Measurements from ENCODE around the gene CCR4. TPM values are rescaled to one million over a fixed set of nuclear protein-coding genes. Genes with fewer than 3 reads are reported as not detected.
"Not testable (repeated sequence)": the region's sequence is repeated elsewhere in the genome, so short reads cannot be mapped to it uniquely, and the experiment has no call there.

Gene CCR4
- total RNA-seq, 1 donor from 2014 or later = not detected

GRCh38 chr3:32973982-32974381 is 22.5 kb downstream of the CCR4 start:
- TF ChIP-seq, protein P1, sequence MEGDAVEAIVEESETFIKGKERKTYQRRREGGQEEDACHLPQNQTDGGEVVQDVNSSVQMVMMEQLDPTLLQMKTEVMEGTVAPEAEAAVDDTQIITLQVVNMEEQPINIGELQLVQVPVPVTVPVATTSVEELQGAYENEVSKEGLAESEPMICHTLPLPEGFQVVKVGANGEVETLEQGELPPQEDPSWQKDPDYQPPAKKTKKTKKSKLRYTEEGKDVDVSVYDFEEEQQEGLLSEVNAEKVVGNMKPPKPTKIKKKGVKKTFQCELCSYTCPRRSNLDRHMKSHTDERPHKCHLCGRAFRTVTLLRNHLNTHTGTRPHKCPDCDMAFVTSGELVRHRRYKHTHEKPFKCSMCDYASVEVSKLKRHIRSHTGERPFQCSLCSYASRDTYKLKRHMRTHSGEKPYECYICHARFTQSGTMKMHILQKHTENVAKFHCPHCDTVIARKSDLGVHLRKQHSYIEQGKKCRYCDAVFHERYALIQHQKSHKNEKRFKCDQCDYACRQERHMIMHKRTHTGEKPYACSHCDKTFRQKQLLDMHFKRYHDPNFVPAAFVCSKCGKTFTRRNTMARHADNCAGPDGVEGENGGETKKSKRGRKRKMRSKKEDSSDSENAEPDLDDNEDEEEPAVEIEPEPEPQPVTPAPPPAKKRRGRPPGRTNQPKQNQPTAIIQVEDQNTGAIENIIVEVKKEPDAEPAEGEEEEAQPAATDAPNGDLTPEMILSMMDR (conservative IDR thresholded peaks at IDR 0.05; ENCODE audit: low read depth, low read length) = no peak
- no peak for DNase-seq (ENCODE audit: low read depth)
- H3K4me3 ChIP-seq (ENCODE audit: low read depth, low read length) = no peak overlapping the region

DNA sequence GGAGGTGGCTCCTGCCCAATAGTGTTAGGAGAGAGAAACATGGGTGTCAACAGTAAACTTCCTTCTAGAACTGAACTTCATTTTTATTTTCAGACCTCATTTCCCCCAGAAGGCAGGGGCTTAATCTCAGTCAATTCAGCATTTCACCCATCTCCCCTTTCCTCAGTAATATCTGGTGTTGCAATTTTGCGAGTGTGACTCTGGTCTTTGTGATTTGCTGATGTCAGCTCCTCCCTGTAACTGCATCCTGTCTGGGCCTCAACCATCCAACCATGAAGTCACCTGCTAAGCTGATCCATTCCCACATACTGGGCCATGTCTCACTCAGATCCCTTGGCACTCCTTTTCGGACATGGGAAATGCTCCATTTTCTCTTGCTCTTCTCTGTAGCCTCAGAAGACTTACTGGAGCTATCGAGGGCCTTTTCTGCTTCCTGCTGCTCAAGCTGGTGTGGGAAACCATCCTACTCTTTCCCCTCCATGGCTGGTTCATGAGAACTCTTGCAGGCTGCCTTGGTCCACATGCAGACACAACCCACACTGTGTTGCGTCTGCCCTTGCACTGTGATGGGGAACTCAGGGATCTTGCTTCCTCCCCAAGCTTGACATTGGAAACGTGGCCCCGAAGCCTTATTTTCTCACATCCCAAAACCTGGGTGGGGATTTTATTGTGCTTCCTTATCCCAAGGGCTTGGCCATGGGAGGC is 24.6 kb downstream of the CCR4 start:
- DNase-seq (ENCODE audit: low read depth) = peak; percentile 19
- TF ChIP-seq, protein P1 (conservative IDR thresholded peaks at IDR 0.05; ENCODE audit: low read depth, low read length) = no peak
- H3K4me3 ChIP-seq (ENCODE audit: low read depth, low read length) = no peak overlapping the region

DNA sequence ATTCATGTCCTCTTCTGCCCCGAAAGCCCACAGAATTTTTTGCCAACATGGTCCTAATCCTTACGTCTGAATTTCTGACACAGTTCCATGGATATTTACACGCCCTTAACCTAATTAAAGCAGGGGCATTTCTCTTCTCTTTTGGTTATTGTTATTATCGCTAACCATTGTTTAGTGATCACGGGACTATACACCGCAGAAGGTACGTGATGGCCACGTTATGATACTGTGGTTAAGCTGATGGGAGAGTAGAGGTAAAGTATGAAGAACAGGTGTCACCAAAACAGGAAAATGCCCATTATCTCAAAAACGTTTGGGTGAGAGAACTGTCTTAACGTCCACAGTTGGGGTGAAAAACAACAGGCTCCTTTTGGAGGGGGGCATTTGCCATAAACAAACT is 26.4 kb downstream of the CCR4 start:
- TF ChIP-seq, protein P1 (conservative IDR thresholded peaks at IDR 0.05; ENCODE audit: low read depth, low read length) = no peak
- H3K4me3 ChIP-seq (ENCODE audit: low read depth, low read length) = no peak overlapping the region
- no peak for DNase-seq (ENCODE audit: low read depth)

DNA sequence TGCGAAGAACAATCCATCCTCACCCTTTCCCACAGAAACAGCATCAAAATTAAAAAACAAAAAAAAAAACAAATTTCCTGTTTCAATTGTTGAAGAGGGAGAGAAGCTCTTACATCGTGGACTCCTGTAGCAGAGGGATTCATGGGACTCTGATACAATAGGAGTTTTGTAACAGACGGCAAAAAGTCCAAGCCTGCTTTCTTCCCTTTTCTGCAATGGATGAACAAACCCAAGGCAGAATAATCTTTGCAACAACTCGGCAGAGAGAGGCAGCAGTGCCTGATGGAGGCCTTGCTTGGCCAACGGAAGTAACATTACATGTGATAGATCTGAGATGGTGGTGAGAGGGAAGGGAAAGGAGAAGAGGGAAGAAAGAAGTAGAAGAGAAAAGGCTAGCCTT is 26.9 kb downstream of the CCR4 start:
- TF ChIP-seq, protein P1 (conservative IDR thresholded peaks at IDR 0.05; ENCODE audit: low read depth, low read length) = no peak
- DNase-seq (ENCODE audit: low read depth) = no peak
- no peak overlapping the region for H3K4me3 ChIP-seq (ENCODE audit: low read depth, low read length)

GRCh38 chr3:32983124-32983523 is 31.7 kb downstream of the CCR4 start:
- TF ChIP-seq, protein P1 (conservative IDR thresholded peaks at IDR 0.05; ENCODE audit: low read depth, low read length) = no peak
- H3K4me3 ChIP-seq (ENCODE audit: low read depth, low read length) = no peak overlapping the region
- DNase-seq (ENCODE audit: low read depth) = no peak

GRCh38 chr3:32984918-32985317 is 33.5 kb downstream of the CCR4 start:
- not testable (repeated sequence) for DNase-seq (ENCODE audit: low read depth); H3K4me3 ChIP-seq (ENCODE audit: low read depth, low read length)

DNA sequence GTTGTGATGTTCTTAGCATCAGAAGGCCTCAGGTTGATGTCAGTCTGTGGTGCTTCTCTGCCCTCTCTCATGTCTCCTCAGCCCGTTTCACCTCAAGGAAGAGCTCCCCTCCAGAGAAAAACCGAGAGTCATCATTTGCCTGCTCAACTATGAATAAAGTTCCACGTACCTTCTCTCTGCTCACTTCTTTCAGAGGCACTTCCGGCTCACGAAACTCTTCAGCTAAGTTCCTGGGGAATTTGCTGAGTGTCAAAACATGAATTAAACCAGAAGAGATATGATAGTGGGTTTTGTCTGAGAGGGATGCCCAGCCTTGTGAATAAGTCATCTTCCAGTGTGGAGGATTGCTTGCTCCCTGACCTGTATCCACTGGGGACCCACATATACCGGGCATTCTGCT is 37.7 kb downstream of the CCR4 start:
- TF ChIP-seq, protein P1 (conservative IDR thresholded peaks at IDR 0.05; ENCODE audit: low read depth, low read length) = no peak
- no peak overlapping the region for H3K4me3 ChIP-seq (ENCODE audit: low read depth, low read length)
- DNase-seq (ENCODE audit: low read depth) = no peak
